H1 (cell line): ENCODE measurements around the gene YEATS2. TPM values are rescaled to one million over a fixed set of nuclear protein-coding genes. Genes with fewer than 3 reads are reported as not detected.

ENCODE experiments used
- CTCF ChIA-PET: fragments of 300-600 bp; sonication (Branson Sonifier 250); formaldehyde crosslinking; loops from one replicate; lab custom pipeline; 2021; ENCODE audit not compliant: partially characterized antibody; lab: Charles Lee
- POLR2A ChIA-PET: fragments of 300-600 bp; sonication (Branson Sonifier 250); formaldehyde crosslinking; loops from one replicate; lab custom pipeline; 2021; ENCODE audit warnings: inconsistent platforms; ENCODE audit not compliant: partially characterized antibody; lab: Charles Lee
- DNase-seq, 2 experiments: peaks; one replicate each; pipeline versions ENCODE4 v3.0.0 to v3.0.0-alpha.2; 2010 to 2022; ENCODE audit warnings: low spot score in 2 of 2, low read depth in 1 of 2, mixed read lengths in 1 of 2
- FAIRE-seq: peaks from 2 replicates; lab custom pipeline; 2011; peaks lifted over from hg19 to GRCh38; lab: Jason Lieb, UNC
- H2AFZ ChIP-seq: 2 replicates; pipeline ENCODE4 v1.8.1; 2012; ENCODE audit warnings: low read length, inconsistent platforms
- H2AK5ac ChIP-seq: 2 replicates; pipeline ENCODE4 v1.6.1; 2013; ENCODE audit warnings: low read depth, low read length
- H2BK120ac ChIP-seq: replicated peaks from 2 replicates; pipeline ENCODE3; 2013; ENCODE audit warnings: low read depth, low read length, inconsistent platforms
- H2BK12ac ChIP-seq: 2 replicates; pipeline ENCODE4 v1.6.1; 2013; ENCODE audit warnings: low read depth, low read length
- H2BK15ac ChIP-seq: 2 replicates; pipeline ENCODE4 v1.6.1; 2013; ENCODE audit warnings: low read length
- H2BK20ac ChIP-seq: 2 replicates; pipeline ENCODE4 v1.6.1; 2013; ENCODE audit warnings: low read length
- H2BK5ac ChIP-seq: 2 replicates; pipeline ENCODE4 v1.6.1; 2013; ENCODE audit warnings: low read depth, low read length
- H3K14ac ChIP-seq: 2 replicates; pipeline ENCODE4 v1.6.1; 2013; ENCODE audit warnings: inconsistent platforms; ENCODE audit not compliant: insufficient read length
- H3K18ac ChIP-seq: 2 replicates; pipeline ENCODE4 v1.6.1; 2013; ENCODE audit warnings: low read length; ENCODE audit errors: extremely low read depth
- H3K23ac ChIP-seq: 2 replicates; pipeline ENCODE4 v1.6.1; 2013; ENCODE audit warnings: inconsistent platforms; ENCODE audit not compliant: insufficient read length
- H3K23me2 ChIP-seq: 2 replicates; pipeline ENCODE4 v1.6.1; 2013; ENCODE audit warnings: low read depth, low read length
- H3K27ac ChIP-seq: 2 replicates; pipeline ENCODE4 v1.6.1; 2011; ENCODE audit warnings: low read depth, low read length, inconsistent platforms
- H3K27me3 ChIP-seq, 4 experiments: replicated peaks in 1 of 4; 1 replicate in 1 of 4; 2 replicates in 3 of 4; pipeline versions ENCODE4 v1.6.1 to v1.8.1; 2011 to 2013; ENCODE audit warnings: low read length in 3 of 4, mild to moderate bottlenecking in 3 of 4, inconsistent platforms in 2 of 4, mixed read lengths in 2 of 4, moderate library complexity in 1 of 4; ENCODE audit not compliant: control insufficient read depth in 3 of 4, insufficient read depth in 3 of 4; ENCODE audit errors: extremely low read depth in 1 of 4
- H3K36me3 ChIP-seq, 4 experiments: 2 replicates each; pipeline versions ENCODE4 v1.6.1 to v1.8.1; 2011 to 2013; ENCODE audit warnings: mild to moderate bottlenecking in 4 of 4, low read length in 3 of 4, moderate library complexity in 2 of 4, control low read depth in 1 of 4, inconsistent platforms in 1 of 4; ENCODE audit not compliant: insufficient read depth in 4 of 4, control insufficient read depth in 2 of 4
- H3K4ac ChIP-seq: replicated peaks from 2 replicates; pipeline ENCODE3; 2013; ENCODE audit warnings: low read length, low read depth, mixed read lengths, inconsistent platforms; ENCODE audit not compliant: insufficient read length
- H3K4me1 ChIP-seq, 4 experiments: replicated peaks in 1 of 4; 1 replicate in 1 of 4; 2 replicates in 3 of 4; pipeline versions ENCODE4 v1.6.1 to v1.8.1; 2011 to 2013; ENCODE audit warnings: low read length in 3 of 4, inconsistent platforms in 2 of 4, mixed read lengths in 1 of 4; ENCODE audit not compliant: insufficient read depth in 4 of 4, control insufficient read depth in 3 of 4
- H3K4me2 ChIP-seq, 2 experiments: 2 replicates each; pipeline versions ENCODE4 v1.6.1 to v1.8.1; 2011 to 2013; ENCODE audit warnings: low read depth in 2 of 2, low read length in 2 of 2, control low read depth in 1 of 2, inconsistent platforms in 1 of 2, mild to moderate bottlenecking in 1 of 2; ENCODE audit not compliant: insufficient read depth in 1 of 2
- H3K4me3 ChIP-seq, 4 experiments: fragments of 200-600, 300-600 bp in 1 of 4; sonication (generic), shearing (Covaris generic), sonication (Bioruptor Twin) in 1 of 4; 2 replicates each; pipeline versions ENCODE4 v1.5.1 to v1.8.1; 2011 to 2016; ENCODE audit warnings: low read length in 4 of 4, low read depth in 3 of 4, control low read depth in 2 of 4, inconsistent platforms in 2 of 4, mild to moderate bottlenecking in 2 of 4, mixed read lengths in 1 of 4, moderate library complexity in 1 of 4; ENCODE audit not compliant: insufficient read depth in 2 of 4; ENCODE audit errors: extremely low read depth in 1 of 4
- H3K56ac ChIP-seq: replicated peaks from 2 replicates; pipeline ENCODE3; 2013; ENCODE audit warnings: low read depth, mild to moderate bottlenecking, mixed read lengths, low read length, inconsistent platforms; ENCODE audit not compliant: insufficient read length
- H3K79me1 ChIP-seq: 2 replicates; pipeline ENCODE4 v1.6.1; 2013; ENCODE audit warnings: low read depth, low read length, control low read depth
- H3K79me2 ChIP-seq, 2 experiments: 2 replicates each; pipeline versions ENCODE4 v1.6.1 to v1.8.1; 2012 to 2013; ENCODE audit warnings: low read length in 2 of 2, mild to moderate bottlenecking in 2 of 2, inconsistent platforms in 1 of 2; ENCODE audit not compliant: insufficient read depth in 2 of 2, control insufficient read depth in 1 of 2
- H3K9ac ChIP-seq, 4 experiments: replicated peaks in 1 of 4; 1 replicate in 1 of 4; 2 replicates in 3 of 4; pipeline versions ENCODE4 v1.6.1 to v1.8.1; 2011 to 2013; ENCODE audit warnings: low read depth in 3 of 4, low read length in 3 of 4, control low read depth in 2 of 4, mild to moderate bottlenecking in 2 of 4, moderate library complexity in 2 of 4, inconsistent platforms in 1 of 4; ENCODE audit errors: extremely low read depth in 1 of 4
- H3K9me3 ChIP-seq, 2 experiments: 2 replicates each; pipeline versions ENCODE4 v1.6.1 to v1.8.1; 2012 to 2013; ENCODE audit warnings: mild to moderate bottlenecking in 2 of 2, moderate library complexity in 2 of 2, control low read depth in 1 of 2, inconsistent platforms in 1 of 2, low read depth in 1 of 2, low read length in 1 of 2, mixed read lengths in 1 of 2; ENCODE audit not compliant: insufficient read depth in 2 of 2
- H4K20me1 ChIP-seq, 2 experiments: replicated peaks in 1 of 2; 2 replicates each; pipeline versions ENCODE3 to v1.8.1; 2011 to 2013; ENCODE audit warnings: inconsistent platforms in 2 of 2, low read length in 2 of 2, mild to moderate bottlenecking in 1 of 2; ENCODE audit not compliant: insufficient read depth in 2 of 2, control insufficient read depth in 1 of 2
- H4K5ac ChIP-seq: 2 replicates; pipeline ENCODE4 v1.6.1; 2013; ENCODE audit warnings: low read length, low read depth, mixed read lengths, inconsistent platforms; ENCODE audit not compliant: insufficient read length
- H4K8ac ChIP-seq: 2 replicates; pipeline ENCODE4 v1.8.0; 2013; ENCODE audit warnings: mild to moderate bottlenecking, moderate library complexity, low read length, inconsistent platforms; ENCODE audit not compliant: insufficient read depth; ENCODE audit errors: extremely low read depth
- H4K91ac ChIP-seq: replicated peaks from 2 replicates; pipeline ENCODE3; 2013; ENCODE audit warnings: low read length, mixed read lengths, inconsistent platforms; ENCODE audit not compliant: insufficient read length
- CHD2 ChIP-seq: IDR thresholded peaks from 2 replicates; pipeline ENCODE4 v1.6.1; 2012; ENCODE audit warnings: low read length, improper control_type of control experiment
- GTF2F1 ChIP-seq: IDR thresholded peaks from 2 replicates; pipeline ENCODE4 v1.6.1; 2012; ENCODE audit warnings: low read depth, low read length, improper control_type of control experiment, borderline replicate concordance
- HDAC2 ChIP-seq, 2 experiments: fragments of 300-600 bp in 1 of 2; sonication (generic) in 1 of 2; IDR thresholded peaks; 2 replicates each; pipeline ENCODE4 v1.6.1; 2011 to 2012; ENCODE audit warnings: low read depth in 2 of 2, low read length in 2 of 2, mild to moderate bottlenecking in 2 of 2, moderate library complexity in 2 of 2, borderline replicate concordance in 1 of 2, inconsistent platforms in 1 of 2
- POLR2A ChIP-seq, 2 experiments: IDR thresholded peaks; 1 replicate in 1 of 2; 2 replicates in 1 of 2; pipeline ENCODE4 v1.6.1; 2011; ENCODE audit warnings: low read depth in 2 of 2, low read length in 2 of 2, mild to moderate bottlenecking in 2 of 2; ENCODE audit errors: control extremely low read depth in 1 of 2
- POLR2AphosphoS5 ChIP-seq: IDR thresholded peaks from 2 replicates; pipeline ENCODE4 v1.6.1; 2011; ENCODE audit warnings: low read depth, low read length
- RAD21 ChIP-seq, 2 experiments: IDR thresholded peaks in 1 of 2; conservative IDR thresholded peaks in 1 of 2; 2 replicates each; pipeline ENCODE4 v1.6.1; 2011; ENCODE audit warnings: low read depth in 2 of 2, low read length in 2 of 2, improper control_type of control experiment in 1 of 2, inconsistent platforms in 1 of 2, mild to moderate bottlenecking in 1 of 2, moderate library complexity in 1 of 2
- RFX5 ChIP-seq: IDR thresholded peaks from 2 replicates; pipeline ENCODE4 v1.6.1; 2011; ENCODE audit warnings: low read depth, low read length, improper control_type of control experiment, borderline replicate concordance
- SIRT6 ChIP-seq: IDR thresholded peaks from one replicate; pipeline ENCODE4 v1.7.1; 2012; ENCODE audit warnings: low read length, inconsistent platforms
- SIX5 ChIP-seq: IDR thresholded peaks from 2 replicates; pipeline ENCODE4 v1.6.1; 2011; ENCODE audit warnings: mild to moderate bottlenecking, low read depth, low read length
- TAF7 ChIP-seq: optimal IDR thresholded peaks from 2 replicates; pipeline ENCODE3; 2011; ENCODE audit warnings: low read depth, mild to moderate bottlenecking, inconsistent platforms, low read length, moderate library complexity, borderline replicate concordance
- WGBS, 2 experiments: shearing (Covaris generic) in 1 of 2; methylation state at CpG; one replicate each; pipeline versions ENCODE4 v1.1.6 to v1.1.7; 2013 to 2015; ENCODE audit warnings: low lambda C conversion rate in 2 of 2, mixed read lengths in 2 of 2, inconsistent platforms in 1 of 2, low coverage in 1 of 2, missing lambda C conversion rate in 1 of 2; ENCODE audit not compliant: insufficient replicate concordance in 2 of 2, insufficient coverage in 1 of 2, insufficient read length in 1 of 2; ENCODE audit errors: extremely low coverage in 1 of 2, missing lambda C conversion rate in 1 of 2; 5-methylcytosine and 5-hydroxymethylcytosine counted together
- polyA plus RNA-seq, 7 experiments: library from polyadenylated mRNA; depleted of rRNA in 3 of 7; stranded (reverse) in 5 of 7; unstranded in 2 of 7; fragments of >200 nt in 5 of 7; fragments of 200-250 nt in 2 of 7; gene quantifications; 1 replicate in 5 of 7; 2 replicates in 1 of 7; 4 replicates in 1 of 7; pipeline versions ENCODE4 v1.2.1 to v1.2.3, GENCODE V29; 2011 to 2013; ENCODE audit warnings: missing spikeins in 2 of 7, mixed read lengths in 2 of 7
- total RNA-seq: library from RNA; stranded (reverse); fragmentation: NEBNext Ultra II Directional; extraction: Animal tissue kit (Norgen Biotek cat#: 25700); gene quantifications from 2 replicates; pipeline ENCODE4 v1.2.1, GENCODE V29; 2021

YEATS2 gene
- total and polyA plus RNA-seq, 2 of the 8 experiments (the other 6 are each of a cell fraction or from before 2014, with no cell fraction given) = 35.3 to 53.7 TPM

GRCh38 chr3:183774631-183775030, 77.0 kb downstream of the YEATS2 start:
- Histone ChIP-seq H4K91ac (no peak overlapping the region), H3K18ac (no peak overlapping the region), H3K9ac (no peak overlapping the region), H3K56ac (no peak overlapping the region), H3K4me3 (no peak overlapping the region), H2BK5ac (no peak overlapping the region), H3K36me3 (peaks cover 29 to 78% (median 57%) of the 10 kb centered on the region in 4 experiments), H2BK20ac (no peak overlapping the region), H2BK12ac (no peak overlapping the region), H3K9me3 (no peaks in the 10 kb centered on the region), H3K27me3 (no peaks in the 10 kb centered on the region), H4K5ac (no peak overlapping the region), H4K8ac (no peak overlapping the region), H2AFZ (no peak overlapping the region), H2AK5ac (no peak overlapping the region), H3K23ac (no peak overlapping the region), H3K27ac (no peak overlapping the region), H2BK15ac (no peak overlapping the region), H3K4ac (no peak overlapping the region), H3K4me2 (no peak overlapping the region), H3K23me2 (no peaks in the 10 kb centered on the region), H3K4me1 (no peaks in the 10 kb centered on the region), H3K79me1 (no peaks in the 10 kb centered on the region), H3K79me2 (no peaks in the 10 kb centered on the region), H2BK120ac (no peak overlapping the region), H3K14ac (no peak overlapping the region), H4K20me1 (peaks cover 1 to 2% of the 10 kb centered on the region in 2 experiments)
- ChIA-PET CTCF (interaction anchor here (0.8 to 1.2 kb wide), 4 partner anchors 10 to 454 kb away, joined by 3 read pairs; no protein-coding TSS in a partner anchor), POLR2A (no interaction called here)
- FAIRE-seq (no peak), DNase-seq (no peak)
- TF ChIP-seq GTF2F1 = no peak
- no peak for TF ChIP-seq RFX5
- TF ChIP-seq SIRT6 = no peak
- TF ChIP-seq CHD2 = no peak
- no peak for TF ChIP-seq HDAC2 (IDR thresholded peaks at IDR 0.05; ENCODE audit: borderline replicate concordance in 1 of 2, low read depth in 2 of 2, low read length in 2 of 2)
- no peak for TF ChIP-seq TAF7
- TF ChIP-seq SIX5 = no peak
- no peak for TF ChIP-seq RAD21 (IDR thresholded peaks at IDR 0.05 in 1 of 2, conservative IDR thresholded peaks at IDR 0.05 in 1 of 2; ENCODE audit: low read depth in 2 of 2, low read length in 2 of 2)
- no peak for TF ChIP-seq POLR2AphosphoS5
- TF ChIP-seq POLR2A (IDR thresholded peaks at IDR 0.05; ENCODE audit: control extremely low read depth in 1 of 2, low read depth in 2 of 2, low read length in 2 of 2) = no peak
- WGBS, 2 experiments = 89% methylated on average over 3 of the region's 3 CpGs; no CpG with 5 or more reads in 1 of the 2 experiments
